Immature natural killer cell (primary cell): ENCODE data around the gene SPINT1. TPM values are rescaled to one million over a fixed set of nuclear protein-coding genes. Genes with fewer than 3 reads are reported as not detected.
A peak's percentile ranks its signal among the peaks of the same experiment; 100 is the strongest.

Experiments
- DNase-seq, 3 donors: peaks; one replicate each; pipeline ENCODE4 v3.0.0; 2022; ENCODE audit warnings: mixed read lengths in 1 of 3
- H3K27ac Mint-ChIP-seq, 6 donors: one replicate each; pipeline ENCODE4 v1.8.0; 2020; ENCODE audit warnings: mixed read lengths in 6 of 6, mild to moderate bottlenecking in 5 of 6, inconsistent platforms in 4 of 6, moderate library complexity in 3 of 6
- H3K27me3 Mint-ChIP-seq, 3 donors: one replicate each; pipeline ENCODE4 v1.8.0; 2020 to 2021; ENCODE audit warnings: low read depth in 3 of 3, mild to moderate bottlenecking in 3 of 3, mixed read lengths in 3 of 3, moderate library complexity in 3 of 3, inconsistent platforms in 1 of 3
- H3K36me3 Mint-ChIP-seq, 3 donors: one replicate each; pipeline ENCODE4 v1.8.0; 2020; ENCODE audit warnings: mixed read lengths in 3 of 3, inconsistent platforms in 2 of 3, mild to moderate bottlenecking in 2 of 3
- H3K4me1 Mint-ChIP-seq, 2 donors: one replicate each; pipeline ENCODE4 v1.8.0; 2020; ENCODE audit warnings: inconsistent platforms in 2 of 2, mild to moderate bottlenecking in 2 of 2, mixed read lengths in 2 of 2, moderate library complexity in 1 of 2
- H3K4me3 Mint-ChIP-seq, 5 donors: one replicate each; pipeline ENCODE4 v1.8.0; 2020; ENCODE audit warnings: mild to moderate bottlenecking in 5 of 5, mixed read lengths in 5 of 5, inconsistent platforms in 3 of 5, moderate library complexity in 3 of 5
- H3K9me3 Mint-ChIP-seq, 6 donors: one replicate each; pipeline ENCODE4 v1.8.0; 2020; ENCODE audit warnings: mild to moderate bottlenecking in 6 of 6, mixed read lengths in 6 of 6, inconsistent platforms in 4 of 6, moderate library complexity in 3 of 6
- polyA plus RNA-seq, 3 donors: library from polyadenylated mRNA; unstranded; fragments of 300-500 nt; fragmentation: Illumina TruSeq; gene quantifications; one replicate each; pipeline ENCODE4 v1.2.3, GENCODE V29; 2021

SPINT1 gene
- polyA plus RNA-seq, 3 donors from 2014 or later, result 0.48 to 3.9 (median 1.8) TPM

DNA sequence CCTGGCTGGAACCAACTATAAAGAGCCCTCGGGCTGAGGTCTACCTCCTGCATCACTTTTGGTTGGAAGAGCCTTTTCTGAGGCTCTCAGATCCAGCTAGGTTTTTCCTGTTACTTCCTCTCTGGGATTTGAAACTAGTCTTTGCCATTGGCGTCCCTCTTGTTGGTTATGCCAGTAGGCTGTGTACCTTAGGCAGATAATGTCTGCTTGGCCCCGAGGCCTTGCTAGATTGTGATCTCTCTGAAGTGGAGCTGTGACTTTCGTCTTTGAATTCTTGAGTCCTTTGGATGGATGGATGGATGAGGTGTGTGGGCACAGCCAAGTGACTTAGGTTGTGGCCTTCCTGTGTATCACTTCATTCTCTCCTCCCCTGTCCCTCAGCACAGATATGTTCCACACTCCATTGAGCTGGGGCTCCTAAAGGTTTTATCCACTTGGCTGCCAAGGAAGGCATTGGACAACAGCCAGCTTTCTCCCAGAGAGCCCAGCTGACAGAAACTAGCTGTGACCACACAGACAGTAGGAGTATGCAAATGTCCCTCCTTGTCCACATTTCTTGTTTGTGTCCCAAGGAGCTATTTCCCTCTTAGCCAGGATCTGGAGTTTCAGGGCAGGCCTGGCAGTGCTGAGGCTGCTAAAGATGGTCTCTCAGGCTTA lies 28.7 kb upstream of the SPINT1 start:
- Mint-ChIP-seq H3K36me3 (peaks cover 15 to 25% (median 16%) of the 10 kb centered on the region in 3 donors), H3K27ac (peak overlapping the region in 1 of 6 donors; percentile 77), H3K9me3 (no peaks in the 10 kb centered on the region), H3K27me3 (no peaks in the 10 kb centered on the region), H3K4me3 (no peak overlapping the region), H3K4me1 (no peaks in the 10 kb centered on the region)
- no peak for DNase-seq

DNA sequence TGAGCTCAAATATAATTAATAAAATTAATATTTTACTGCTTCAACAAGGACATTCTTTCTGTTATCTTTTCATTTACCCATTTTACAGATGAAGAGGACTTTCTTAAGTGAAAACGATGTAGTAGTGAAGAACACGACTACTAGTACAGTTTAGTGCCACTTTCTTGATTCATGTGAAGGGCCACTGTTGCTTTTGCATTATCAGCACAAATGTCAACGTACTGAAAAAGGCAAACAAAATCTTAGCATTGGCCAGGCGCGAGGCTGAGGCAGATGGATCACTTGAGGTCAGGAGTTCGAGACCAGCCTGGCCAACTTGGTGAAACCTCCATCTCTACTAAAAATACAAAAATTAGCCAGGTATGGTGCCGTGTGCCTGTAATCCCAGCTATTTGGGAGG lies 24.8 kb upstream of the SPINT1 start:
- Mint-ChIP-seq H3K36me3 (peaks cover 7 to 11% (median 9%) of the 10 kb centered on the region in 3 donors), H3K9me3 (no peaks in the 10 kb centered on the region), H3K27ac (no peak overlapping the region), H3K27me3 (peaks cover 0 to 3% (median 0%) of the 10 kb centered on the region in 3 donors), H3K4me3 (no peak overlapping the region), H3K4me1 (no peaks in the 10 kb centered on the region)
- no peak for DNase-seq

GRCh38 chr15:40821195-40821594 lies 22.7 kb upstream of the SPINT1 start:
- Mint-ChIP-seq H3K9me3 (no peaks in the 10 kb centered on the region), H3K36me3 (no peaks in the 10 kb centered on the region), H3K4me1 (no peaks in the 10 kb centered on the region), H3K27me3 (peaks cover 0 to 6% (median 0%) of the 10 kb centered on the region in 3 donors), H3K27ac (no peak overlapping the region), H3K4me3 (no peak overlapping the region)
- no peak for DNase-seq

DNA sequence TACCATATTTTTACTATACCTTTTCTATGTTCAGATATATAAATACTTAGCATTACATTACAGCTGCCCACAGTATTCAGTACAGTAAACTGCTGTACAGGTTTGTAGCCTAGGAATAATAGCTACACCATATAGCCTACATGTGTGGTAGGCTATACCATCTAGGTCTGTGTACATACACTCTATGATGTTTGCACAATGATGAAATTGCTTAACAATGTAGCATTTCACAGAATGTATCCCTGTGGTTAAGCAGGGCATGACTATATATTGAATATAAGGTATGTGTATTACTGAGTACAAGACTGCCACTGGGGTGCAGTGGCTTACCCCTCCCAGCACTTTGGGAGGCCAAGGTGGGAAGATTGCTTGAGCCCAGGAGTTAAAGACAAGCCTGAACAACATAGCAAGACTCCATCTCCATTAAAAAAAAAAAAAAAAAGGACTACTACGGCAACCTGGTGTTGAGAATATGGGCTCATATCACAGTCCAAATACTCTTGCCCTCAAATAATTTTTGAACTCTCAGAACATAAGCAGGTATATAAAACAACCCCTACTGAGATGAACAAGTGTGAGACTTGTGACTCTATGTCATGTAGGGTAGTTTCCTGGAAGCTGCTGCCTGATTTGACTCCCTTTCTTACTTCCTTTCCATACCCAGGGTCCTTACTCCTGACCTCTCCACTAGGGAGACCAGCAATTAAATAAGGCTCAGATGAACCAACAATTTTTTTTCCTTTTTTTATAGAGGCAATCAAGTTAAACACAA lies 20.1 kb upstream of the SPINT1 start:
- Mint-ChIP-seq H3K9me3 (no peaks in the 10 kb centered on the region), H3K4me3 (no peak overlapping the region), H3K27me3 (peaks cover 0 to 6% (median 0%) of the 10 kb centered on the region in 3 donors), H3K27ac (no peak overlapping the region), H3K36me3 (no peaks in the 10 kb centered on the region), H3K4me1 (no peaks in the 10 kb centered on the region)
- no peak for DNase-seq

DNA sequence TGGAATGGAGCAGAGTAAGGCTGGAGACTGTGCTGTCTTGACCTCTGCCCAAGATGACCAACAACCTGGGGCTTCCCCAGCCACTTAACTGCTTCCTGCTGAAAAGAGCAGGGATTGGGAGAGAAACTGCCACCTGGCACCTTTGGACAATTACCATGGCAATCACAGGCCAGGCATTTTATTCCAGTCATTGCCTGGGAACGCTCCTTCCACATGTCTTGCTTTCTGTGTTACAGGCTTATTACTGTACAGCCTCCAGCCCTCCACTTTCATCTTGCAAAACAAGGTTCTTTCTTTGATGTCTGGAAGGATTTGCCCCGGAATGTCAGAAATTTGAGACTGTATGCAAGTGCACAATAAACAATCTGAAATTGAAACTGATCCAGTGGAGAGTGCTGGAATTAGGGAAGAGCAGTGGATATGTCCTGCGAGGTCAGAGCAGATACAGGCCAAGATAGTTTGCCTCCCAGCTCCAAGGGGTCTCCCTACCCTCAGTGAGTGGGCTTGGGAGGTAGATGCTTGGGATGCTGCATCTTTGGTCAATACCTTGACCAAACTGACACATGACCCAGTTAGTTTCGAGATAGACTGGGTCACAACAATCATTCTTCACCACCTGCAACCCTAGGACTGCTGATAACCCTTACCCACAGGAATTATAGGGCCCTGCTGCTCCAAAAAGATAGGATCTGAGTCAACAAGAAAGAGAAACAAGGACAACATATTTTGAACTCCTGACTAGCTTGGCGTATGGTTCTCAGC lies 18.0 kb upstream of the SPINT1 start:
- no peaks in the 10 kb centered on the region for H3K4me1 Mint-ChIP-seq
- no peak overlapping the region for H3K4me3 Mint-ChIP-seq
- no peaks in the 10 kb centered on the region for H3K36me3 Mint-ChIP-seq
- no peak overlapping the region for H3K27ac Mint-ChIP-seq
- peaks cover 0 to 6% (median 0%) of the 10 kb centered on the region in 3 donors for H3K27me3 Mint-ChIP-seq
- H3K9me3 Mint-ChIP-seq, result no peaks in the 10 kb centered on the region
- no peak for DNase-seq

- Mint-ChIP-seq H3K36me3 (no peaks in the 10 kb centered on the region), H3K27me3 (peaks cover 0 to 6% (median 0%) of the 10 kb centered on the region in 3 donors), H3K9me3 (no peaks in the 10 kb centered on the region), H3K27ac (no peak overlapping the region), H3K4me1 (no peaks in the 10 kb centered on the region), H3K4me3 (no peak overlapping the region)
- no peak for DNase-seq
These were observed 17.3 kb upstream of the SPINT1 start for GRCh38 chr15:40826423-40827075.

GRCh38 chr15:40828447-40829036 lies 15.3 kb upstream of the SPINT1 start, which contains the start of gene PPP1R14D:
TSS of gene PPP1R14D (minus strand) at chr15:40828708. CDS start at chr15:40828641, 67 bp downstream.
- Mint-ChIP-seq H3K36me3 (no peaks in the 10 kb centered on the region), H3K4me1 (no peaks in the 10 kb centered on the region), H3K27ac (peak within 1 kb of the TSS in 1 of 6 donors; percentile 20), H3K27me3 (peaks cover 0 to 6% (median 0%) of the 10 kb centered on the region in 3 donors), H3K4me3 (no peak within 1 kb of the TSS), H3K9me3 (no peaks in the 10 kb centered on the region)
- no peak for DNase-seq

DNA sequence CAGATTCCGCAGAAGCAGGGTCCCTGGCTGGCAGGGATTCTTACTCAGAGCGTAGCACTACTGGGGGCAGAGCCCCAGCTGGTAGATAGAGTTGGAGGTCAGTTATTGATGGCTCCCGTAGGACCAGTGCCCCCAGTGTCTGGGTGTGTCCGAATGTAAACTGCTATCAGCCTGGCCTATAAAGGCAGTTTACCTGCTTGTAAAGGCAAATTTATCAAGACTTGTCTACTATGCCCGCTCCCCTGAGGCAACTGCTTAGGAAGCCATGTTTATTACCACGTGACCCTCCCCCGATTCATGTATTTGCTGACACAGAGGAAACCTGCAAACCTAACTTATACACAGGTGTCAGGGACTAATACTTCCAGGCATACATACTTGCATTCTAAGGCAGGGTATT lies 14.7 kb upstream of the SPINT1 start:
- Mint-ChIP-seq H3K4me3 (no peak overlapping the region), H3K36me3 (no peaks in the 10 kb centered on the region), H3K4me1 (no peaks in the 10 kb centered on the region), H3K27me3 (peaks cover 0 to 3% (median 0%) of the 10 kb centered on the region in 3 donors), H3K9me3 (no peaks in the 10 kb centered on the region), H3K27ac (no peak overlapping the region)
- DNase-seq, result no peak

- no peaks in the 10 kb centered on the region for H3K27me3 Mint-ChIP-seq
These were observed 13.0 kb upstream of the SPINT1 start for GRCh38 chr15:40830884-40831283.

DNA sequence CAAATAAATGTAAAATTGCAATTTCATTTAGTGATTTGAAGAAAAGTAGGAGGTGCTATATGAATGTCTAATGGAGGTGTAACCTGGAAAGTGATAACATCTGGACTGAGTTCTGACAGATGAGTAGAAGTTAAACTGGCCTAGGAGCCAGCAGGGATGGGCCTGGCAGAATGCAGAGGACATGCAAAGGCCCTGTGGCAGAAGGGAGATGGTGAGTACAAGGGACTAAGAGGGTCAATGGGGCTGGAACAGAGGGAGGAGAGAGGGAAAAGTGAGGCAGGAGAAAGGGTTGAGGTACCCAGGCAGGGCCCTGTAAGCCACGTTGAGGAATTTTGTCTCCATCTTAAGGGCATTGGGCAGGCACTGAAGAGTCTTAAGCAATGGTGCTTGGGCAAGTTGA lies 12.0 kb upstream of the SPINT1 start:
- no peaks in the 10 kb centered on the region for H3K36me3 Mint-ChIP-seq
- H3K4me1 Mint-ChIP-seq, result no peaks in the 10 kb centered on the region
- no peak for DNase-seq
- H3K27ac Mint-ChIP-seq, result no peak overlapping the region
- H3K9me3 Mint-ChIP-seq, result no peaks in the 10 kb centered on the region
- no peaks in the 10 kb centered on the region for H3K27me3 Mint-ChIP-seq
- no peak overlapping the region for H3K4me3 Mint-ChIP-seq

More at GRCh38 chr15:40830884-40831283, 13.0 kb upstream of the SPINT1 start:
- Mint-ChIP-seq H3K4me1 (no peaks in the 10 kb centered on the region), H3K36me3 (no peaks in the 10 kb centered on the region), H3K9me3 (no peaks in the 10 kb centered on the region), H3K27ac (no peak overlapping the region), H3K4me3 (no peak overlapping the region)
- no peak for DNase-seq

GRCh38 chr15:40832903-40833302 lies 10.9 kb upstream of the SPINT1 start:
- Mint-ChIP-seq H3K9me3 (no peaks in the 10 kb centered on the region), H3K36me3 (no peaks in the 10 kb centered on the region), H3K4me3 (no peak overlapping the region), H3K27me3 (peaks cover 0 to 3% (median 0%) of the 10 kb centered on the region in 3 donors), H3K4me1 (no peaks in the 10 kb centered on the region), H3K27ac (no peak overlapping the region)
- no peak for DNase-seq

DNA sequence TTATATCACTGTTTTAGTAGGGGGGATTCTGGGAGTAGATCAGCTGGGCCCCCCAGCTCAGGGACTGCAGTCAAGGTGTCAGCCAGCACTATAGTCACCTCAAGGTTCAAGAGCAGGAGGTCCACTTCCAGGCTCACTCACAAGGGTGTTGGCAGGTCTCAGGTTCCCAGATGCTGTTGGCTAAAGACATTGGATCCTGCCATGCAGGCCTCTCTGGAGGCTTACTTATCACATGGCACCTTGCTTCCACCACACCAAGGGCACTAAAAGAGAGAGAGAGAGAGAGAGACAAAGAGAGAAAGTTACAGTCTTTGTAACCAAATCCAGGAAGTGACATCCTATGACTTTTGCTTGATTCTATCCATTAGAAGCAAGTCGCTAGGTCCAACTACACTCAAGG lies 7.8 kb upstream of the SPINT1 start:
- no peaks in the 10 kb centered on the region for H3K36me3 Mint-ChIP-seq
- H3K9me3 Mint-ChIP-seq, result peaks cover 0 to 2% (median 0%) of the 10 kb centered on the region in 6 donors
- DNase-seq, result no peak
- H3K4me3 Mint-ChIP-seq, result no peak overlapping the region
- H3K4me1 Mint-ChIP-seq, result no peaks in the 10 kb centered on the region
- peaks cover 0 to 5% (median 0%) of the 10 kb centered on the region in 3 donors for H3K27me3 Mint-ChIP-seq
- H3K27ac Mint-ChIP-seq, result no peak overlapping the region

DNA sequence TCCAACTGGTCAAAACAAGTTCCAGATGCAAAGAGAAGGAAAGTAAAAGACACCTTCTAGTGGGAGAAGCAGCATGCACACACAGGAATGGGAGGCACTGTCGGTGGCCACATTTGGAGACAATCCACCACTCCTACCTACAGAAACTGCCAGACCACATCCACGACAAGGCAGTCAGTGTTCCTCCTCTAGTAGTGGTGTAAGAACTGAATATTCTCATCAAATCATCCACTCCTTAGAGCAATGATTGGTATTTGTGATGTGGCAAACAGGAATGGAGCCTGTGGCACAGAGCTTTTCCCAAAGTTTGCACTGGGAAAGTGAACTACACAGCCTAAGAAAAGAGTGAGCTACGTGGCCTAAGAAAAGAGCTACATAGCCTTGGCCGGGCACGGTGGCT lies 5.1 kb upstream of the SPINT1 start:
- H3K27ac Mint-ChIP-seq, result no peak overlapping the region
- H3K36me3 Mint-ChIP-seq, result no peaks in the 10 kb centered on the region
- no peak overlapping the region for H3K4me3 Mint-ChIP-seq
- H3K9me3 Mint-ChIP-seq, result peaks cover 0 to 2% (median 0%) of the 10 kb centered on the region in 6 donors
- H3K27me3 Mint-ChIP-seq, result peaks cover 0 to 8% (median 6%) of the 10 kb centered on the region in 3 donors
- H3K4me1 Mint-ChIP-seq, result peaks cover 6% of the 10 kb centered on the region in 2 donors
- DNase-seq, result no peak
